Measurements from ENCODE around the gene MTARC2. TPM values are rescaled to one million over a fixed set of nuclear protein-coding genes. Genes with fewer than 3 reads are reported as not detected.
A peak's percentile ranks its signal among the peaks of the same experiment; 100 is the strongest.
"Not testable (repeated sequence)": the region's sequence is repeated elsewhere in the genome, so short reads cannot be mapped to it uniquely, and the experiment has no call there.

Gene MTARC2
- total RNA-seq: 27.4 TPM
- long read RNA-seq, transcript MARC2-202 (8 exons, 2,134 nt): major isoform, 7 of 11 reads
- long read RNA-seq, partial matches to known transcripts: 0 of 11 reads
- long read RNA-seq, other reads (novel, unspliced or antisense): 4 of 11 reads

DNA sequence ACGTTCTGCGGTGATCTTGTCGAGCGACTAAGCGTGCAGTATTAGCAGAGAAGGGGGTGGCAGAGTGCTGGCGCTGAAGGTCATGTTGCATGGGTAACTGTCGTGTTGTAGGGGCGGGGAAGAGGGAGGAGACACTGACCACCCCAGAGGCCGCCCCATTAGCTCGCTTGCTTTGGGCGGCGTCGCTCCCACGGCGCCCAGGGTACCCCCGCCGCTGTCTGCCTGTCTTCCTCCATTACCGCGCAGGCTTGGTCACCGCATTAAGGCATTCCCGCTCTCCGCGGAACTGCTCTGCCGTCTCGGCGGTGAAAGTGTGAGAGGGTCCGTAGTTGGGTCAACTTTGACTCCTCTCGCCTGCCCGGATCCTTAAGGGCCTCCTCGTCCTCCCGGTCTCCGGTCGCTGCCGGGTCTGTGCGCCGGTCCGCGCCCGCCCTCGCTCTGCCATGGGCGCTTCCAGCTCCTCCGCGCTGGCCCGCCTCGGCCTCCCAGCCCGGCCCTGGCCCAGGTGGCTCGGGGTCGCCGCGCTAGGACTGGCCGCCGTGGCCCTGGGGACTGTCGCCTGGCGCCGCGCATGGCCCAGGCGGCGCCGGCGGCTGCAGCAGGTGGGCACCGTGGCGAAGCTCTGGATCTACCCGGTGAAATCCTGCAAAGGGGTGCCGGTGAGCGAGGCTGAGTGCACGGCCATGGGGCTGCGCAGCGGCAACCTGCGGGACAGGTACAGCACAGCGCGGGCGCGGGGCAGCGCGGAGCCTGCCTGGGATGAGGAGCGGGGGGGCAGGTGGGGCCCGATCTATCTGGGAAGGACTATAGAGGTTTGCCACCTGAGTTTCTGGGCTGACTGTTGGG, at the start of gene MTARC2:
MTARC2 (plus strand) TSS at position 234 of the 846 bp plus-strand sequence; CDS start at position 444, 210 bp downstream.
- DNase-seq (ENCODE audit: missing footprints): peak; percentile 90
- peak; percentile 98 for ATAC-seq
- intact Hi-C loops (cut with DNase I): loop anchor here (5.0 to 10.0 kb wide), 2 partner anchors 39 to 224 kb away; partner anchors contain the start of genes MARK1 and MTARC1

DNA sequence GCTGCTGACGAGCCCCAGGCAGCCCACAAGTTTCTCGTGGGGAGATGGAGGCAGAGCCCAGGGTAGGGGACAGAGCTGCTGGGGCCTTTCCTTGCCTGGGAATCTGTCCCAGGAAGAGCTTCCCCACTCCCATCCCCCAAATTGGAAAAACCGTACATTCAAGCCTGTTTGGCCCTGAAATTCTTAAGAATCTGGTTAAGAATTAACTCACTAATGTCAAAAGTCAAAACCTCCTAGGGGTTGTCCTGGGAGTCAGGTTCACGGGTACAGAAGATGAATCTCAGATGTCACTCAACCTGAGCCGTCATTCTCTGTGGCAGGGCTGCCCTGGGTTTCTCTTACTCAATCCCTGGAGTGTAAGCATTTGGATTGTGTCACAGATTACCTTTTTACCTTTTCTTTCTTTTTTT, 49.5 kb upstream of the MTARC2 start:
- intact Hi-C loops (cut with DNase I): no loop called here
- ATAC-seq (no peak), DNase-seq (ENCODE audit: missing footprints) (no peak)

DNA sequence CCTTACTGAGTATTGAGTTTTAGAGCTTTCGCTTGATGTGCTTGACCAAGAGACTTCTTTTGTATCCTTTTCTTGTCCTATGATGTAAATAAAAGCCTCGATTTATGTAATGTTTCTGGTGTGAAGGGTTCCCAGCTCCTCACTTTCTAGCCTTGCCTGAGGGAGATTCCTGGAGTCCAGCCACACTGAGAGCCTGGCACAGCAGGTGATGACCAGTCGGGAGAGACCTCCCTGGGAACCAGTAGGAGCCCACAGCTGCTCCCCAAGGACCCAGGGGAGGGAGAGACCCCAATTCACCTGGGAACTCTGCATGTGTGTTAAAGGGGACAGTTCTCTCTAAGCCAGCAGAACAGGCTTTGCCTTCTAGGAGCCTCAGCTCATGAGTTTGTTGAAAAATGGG, 49.1 kb upstream of the MTARC2 start:
- ATAC-seq (no peak), DNase-seq (ENCODE audit: missing footprints) (no peak)
- intact Hi-C loops (cut with DNase I): no loop called here

DNA sequence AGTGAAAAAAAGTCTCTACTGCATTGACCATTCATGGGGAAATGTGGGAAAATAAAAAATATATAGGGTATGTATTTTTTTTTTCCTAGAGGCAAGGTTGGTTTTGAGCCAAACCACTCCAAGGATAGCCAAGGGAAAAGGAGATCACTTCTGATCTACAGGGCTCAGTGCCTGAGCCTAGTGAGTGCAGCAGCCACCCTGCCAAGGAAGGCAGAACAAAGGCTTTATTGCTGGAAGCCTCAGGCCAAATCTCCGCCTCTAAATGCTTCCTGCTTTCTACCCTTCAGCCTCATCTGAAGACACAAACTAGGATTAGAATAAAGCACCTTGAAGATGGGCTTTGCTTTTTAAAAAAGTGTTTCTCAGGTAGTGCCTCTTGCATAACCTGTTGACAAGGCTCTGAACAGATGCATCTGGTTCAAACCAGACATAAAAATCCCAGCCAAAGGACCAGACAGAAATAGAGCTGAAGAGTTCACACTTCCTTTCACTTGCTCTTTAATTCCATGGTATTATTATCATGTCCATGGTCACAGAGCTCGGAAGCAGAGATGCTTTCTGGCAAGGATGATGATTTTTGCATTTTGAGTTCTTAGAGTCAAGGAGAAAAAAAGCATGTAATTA, 47.5 kb upstream of the MTARC2 start:
- ATAC-seq (no peak), DNase-seq (ENCODE audit: missing footprints) (no peak)
- intact Hi-C loops (cut with DNase I): no loop called here

DNA sequence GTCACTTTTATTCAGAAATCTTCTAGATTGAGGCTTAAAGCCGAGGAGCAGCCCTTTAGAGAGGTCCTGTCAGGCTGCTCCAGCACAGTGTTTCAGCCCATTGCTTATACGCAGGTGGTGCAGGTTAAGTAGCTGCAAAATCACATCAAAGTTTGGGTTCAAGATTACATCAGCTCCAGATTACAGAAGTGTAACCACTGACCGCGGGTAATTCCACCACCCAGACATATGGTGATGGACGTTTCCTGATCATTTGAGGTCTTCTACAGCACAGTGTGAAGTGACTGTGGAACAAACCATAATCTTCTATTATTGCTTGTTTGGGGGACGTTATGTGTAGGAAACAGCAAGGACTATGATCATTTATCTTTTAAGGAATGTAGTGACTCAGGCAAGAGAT, 46.1 kb upstream of the MTARC2 start:
- DNase-seq (ENCODE audit: missing footprints) (no peak), ATAC-seq (no peak)
- intact Hi-C loops (cut with DNase I): no loop called here

DNA sequence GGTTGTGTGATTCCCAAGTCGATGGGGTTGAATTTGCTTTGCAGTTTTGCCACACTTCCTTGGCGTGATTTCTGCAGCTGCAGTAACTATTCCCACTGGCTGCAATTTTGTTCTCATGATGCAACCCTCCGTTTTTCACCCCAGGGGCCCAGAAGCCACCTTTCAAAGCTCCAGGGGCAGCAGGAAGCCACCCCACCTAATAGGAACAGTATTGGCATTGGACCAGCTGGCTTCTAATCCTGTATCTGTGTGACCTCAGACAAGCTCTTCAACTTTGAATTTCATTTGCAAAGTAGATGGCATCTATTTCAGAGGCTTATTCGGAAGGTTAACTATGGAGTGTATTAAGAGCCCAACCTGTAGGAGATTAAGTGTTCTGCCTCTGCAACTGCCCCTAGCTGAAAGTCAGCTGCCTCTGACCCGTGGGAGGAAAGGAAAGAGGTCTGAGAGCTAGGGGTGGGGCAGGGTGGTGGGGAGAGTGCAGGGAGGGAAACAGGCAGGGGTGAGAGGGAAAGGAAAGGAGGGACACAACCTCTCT, 45.3 kb upstream of the MTARC2 start:
- ATAC-seq (no peak), DNase-seq (ENCODE audit: missing footprints) (no peak)
- intact Hi-C loops (cut with DNase I): no loop called here

DNA sequence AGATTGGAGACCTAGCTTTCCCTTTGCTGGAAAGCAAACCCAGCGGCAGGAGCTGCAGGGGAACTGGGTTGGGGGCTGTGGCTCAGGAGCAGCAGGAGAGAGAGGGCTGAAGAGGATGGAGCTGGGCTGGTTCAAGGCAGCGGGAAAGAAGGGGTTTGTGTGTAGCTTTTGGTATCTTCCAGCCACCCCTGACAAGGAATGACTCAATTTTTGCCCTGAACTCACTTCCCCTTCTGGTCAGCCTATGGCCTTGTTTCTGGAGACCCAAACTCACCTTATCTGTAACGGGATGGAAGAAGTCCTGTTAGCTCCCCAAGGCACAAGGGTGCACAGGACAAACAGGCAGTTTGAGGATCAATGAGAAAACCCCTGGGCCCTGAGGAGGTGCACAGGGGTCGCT, 44.8 kb upstream of the MTARC2 start:
- DNase-seq (ENCODE audit: missing footprints): no peak
- intact Hi-C loops (cut with DNase I): no loop called here
- no peak for ATAC-seq

DNA sequence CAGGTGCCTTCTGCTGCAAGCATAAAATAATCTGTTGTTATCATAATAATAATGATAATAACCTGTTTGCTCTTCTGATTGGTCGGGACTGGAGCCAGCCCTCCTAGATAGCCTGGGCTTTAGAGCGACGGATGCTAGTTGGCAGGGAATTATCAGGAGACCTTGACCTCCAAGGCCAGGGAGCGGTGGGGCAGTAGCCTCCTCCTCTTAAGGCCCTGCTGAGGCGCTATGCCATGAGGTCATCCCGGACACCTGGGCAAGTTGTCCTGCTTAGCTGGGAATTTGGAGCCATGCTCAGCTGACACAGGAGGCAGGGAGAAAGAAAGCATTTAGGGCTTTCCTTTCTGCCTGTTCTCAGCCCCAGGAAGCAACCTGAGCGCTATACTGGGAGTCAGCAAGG, 42.3 kb upstream of the MTARC2 start:
- DNase-seq (ENCODE audit: missing footprints): no peak
- no peak for ATAC-seq
- intact Hi-C loops (cut with DNase I): no loop called here

DNA sequence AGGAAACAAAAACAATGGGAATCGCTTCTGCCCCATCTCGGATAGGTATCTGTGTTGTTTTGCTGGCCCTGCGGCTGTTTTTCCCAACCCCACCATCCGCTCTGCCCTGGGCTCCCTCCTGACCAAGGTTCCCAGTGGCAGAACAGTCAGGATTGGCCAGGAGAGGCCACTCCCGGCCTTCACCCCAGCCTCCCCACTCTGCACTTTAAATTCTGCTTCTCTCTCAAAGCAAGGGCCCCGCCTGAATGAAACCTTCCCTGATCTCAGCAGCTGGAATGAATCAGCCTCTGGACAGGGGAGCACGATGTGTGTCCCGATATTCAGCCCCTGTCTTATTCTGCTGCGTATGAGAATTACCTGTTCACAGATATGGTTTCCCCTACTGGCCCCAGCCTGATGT, 41.6 kb upstream of the MTARC2 start:
- ATAC-seq (no peak), DNase-seq (ENCODE audit: missing footprints) (no peak)
- intact Hi-C loops (cut with DNase I): no loop called here

DNA sequence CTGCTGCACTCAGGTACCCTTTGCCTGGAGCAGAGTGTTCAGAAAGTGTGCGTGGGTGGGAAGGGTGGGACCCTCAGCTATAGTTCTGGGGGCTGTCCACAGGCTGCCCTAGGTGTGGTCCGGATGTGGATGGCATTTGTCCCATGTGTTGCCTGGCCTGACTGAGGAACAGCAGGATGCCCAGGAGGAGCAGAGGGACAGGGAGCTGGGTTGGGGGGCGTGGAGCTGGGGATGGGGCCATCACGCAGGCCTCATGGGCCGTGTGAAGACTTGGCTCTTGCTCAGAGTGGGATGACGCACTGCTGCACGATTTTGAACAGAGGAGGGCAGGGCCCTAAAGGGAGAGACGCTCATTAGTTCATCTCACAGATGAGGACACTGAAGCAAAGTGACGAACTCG, 41.0 kb upstream of the MTARC2 start:
- intact Hi-C loops (cut with DNase I): no loop called here
- DNase-seq (ENCODE audit: missing footprints) (no peak), ATAC-seq (no peak)

DNA sequence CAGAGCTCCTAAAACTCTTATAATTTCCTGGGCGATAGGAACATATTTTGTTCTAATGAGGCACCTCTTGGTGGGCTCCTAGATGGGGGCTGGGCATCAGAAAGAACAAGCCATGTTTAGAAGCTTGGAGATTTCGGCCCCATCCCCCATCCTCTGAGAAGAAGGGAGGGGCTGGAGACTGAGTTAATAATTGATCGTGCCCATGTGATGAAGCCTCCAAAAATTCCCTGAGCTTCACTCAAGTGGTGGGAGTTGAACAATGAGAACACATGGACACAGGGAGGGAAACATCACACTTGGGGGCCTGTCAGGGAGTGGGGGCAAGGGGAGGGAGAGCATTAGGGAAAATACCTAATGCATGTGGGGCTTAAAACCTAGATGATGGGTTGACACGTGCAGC, 39.9 kb upstream of the MTARC2 start:
- intact Hi-C loops (cut with DNase I): no loop called here
- no peak for ATAC-seq
- no peak for DNase-seq (ENCODE audit: missing footprints)

DNA sequence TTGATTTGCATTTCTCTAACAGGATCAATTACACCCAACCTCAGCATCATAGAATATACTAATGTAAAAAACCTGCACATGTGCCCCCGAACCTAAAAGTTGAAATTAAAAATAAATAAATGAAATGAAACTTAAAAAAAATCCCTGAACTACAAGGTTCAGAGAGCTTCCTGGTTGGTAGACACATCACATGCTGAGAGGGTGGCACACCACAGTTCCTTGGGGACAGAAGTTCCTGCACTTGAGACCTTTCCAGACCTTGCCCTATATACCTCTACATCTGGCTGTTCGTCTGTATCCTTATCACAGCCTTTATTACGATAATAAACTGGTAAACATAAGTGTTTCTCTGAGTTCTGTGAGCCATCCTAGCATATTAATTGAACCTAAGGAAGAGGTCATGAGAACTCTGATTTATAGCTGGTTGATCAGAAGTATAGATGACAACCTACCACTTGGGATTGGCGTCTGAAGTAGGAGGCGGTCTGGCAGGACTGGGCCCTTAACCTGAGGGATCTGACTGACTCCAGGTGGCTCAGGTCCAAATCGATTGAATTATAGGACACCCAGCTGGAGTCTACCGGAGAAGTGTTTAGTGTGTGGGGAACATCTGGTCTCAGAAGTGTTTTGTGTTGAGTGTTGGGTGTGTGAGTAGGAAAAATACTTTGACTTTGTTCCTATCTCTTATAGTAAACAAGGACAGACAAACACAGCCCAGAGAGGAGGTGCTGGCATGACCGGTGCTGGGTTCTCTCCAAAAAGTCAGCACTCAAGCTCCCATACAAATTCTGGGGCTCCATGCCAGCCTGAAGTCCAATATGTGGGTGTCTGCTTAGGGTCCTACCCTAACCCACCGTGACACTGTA, 39.0 kb upstream of the MTARC2 start:
- intact Hi-C loops (cut with DNase I): no loop called here
- DNase-seq (ENCODE audit: missing footprints) (no peak), ATAC-seq (peak; percentile 68)

DNA sequence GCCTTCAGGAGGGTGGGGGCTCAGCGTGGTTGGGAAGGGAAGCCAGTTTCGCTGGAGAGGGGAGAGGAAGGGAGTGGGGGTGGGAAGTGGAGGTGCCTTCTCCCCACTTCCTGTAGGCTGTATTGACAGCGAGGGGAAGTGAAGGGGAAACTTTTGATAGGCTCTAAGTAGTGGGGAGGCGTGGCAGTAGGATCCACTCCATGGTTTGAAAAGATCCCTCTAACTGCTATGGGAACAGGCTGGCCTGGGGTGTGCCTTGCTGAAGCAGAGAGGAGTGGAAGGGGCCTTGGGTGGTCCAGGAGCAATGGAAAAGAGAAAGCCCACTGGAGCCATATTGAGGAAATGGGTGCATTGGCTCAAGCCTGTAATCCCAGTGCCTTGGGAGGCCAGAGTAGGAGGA, 37.8 kb upstream of the MTARC2 start:
- intact Hi-C loops (cut with DNase I): no loop called here
- DNase-seq (ENCODE audit: missing footprints) (no peak), ATAC-seq (no peak)

DNA sequence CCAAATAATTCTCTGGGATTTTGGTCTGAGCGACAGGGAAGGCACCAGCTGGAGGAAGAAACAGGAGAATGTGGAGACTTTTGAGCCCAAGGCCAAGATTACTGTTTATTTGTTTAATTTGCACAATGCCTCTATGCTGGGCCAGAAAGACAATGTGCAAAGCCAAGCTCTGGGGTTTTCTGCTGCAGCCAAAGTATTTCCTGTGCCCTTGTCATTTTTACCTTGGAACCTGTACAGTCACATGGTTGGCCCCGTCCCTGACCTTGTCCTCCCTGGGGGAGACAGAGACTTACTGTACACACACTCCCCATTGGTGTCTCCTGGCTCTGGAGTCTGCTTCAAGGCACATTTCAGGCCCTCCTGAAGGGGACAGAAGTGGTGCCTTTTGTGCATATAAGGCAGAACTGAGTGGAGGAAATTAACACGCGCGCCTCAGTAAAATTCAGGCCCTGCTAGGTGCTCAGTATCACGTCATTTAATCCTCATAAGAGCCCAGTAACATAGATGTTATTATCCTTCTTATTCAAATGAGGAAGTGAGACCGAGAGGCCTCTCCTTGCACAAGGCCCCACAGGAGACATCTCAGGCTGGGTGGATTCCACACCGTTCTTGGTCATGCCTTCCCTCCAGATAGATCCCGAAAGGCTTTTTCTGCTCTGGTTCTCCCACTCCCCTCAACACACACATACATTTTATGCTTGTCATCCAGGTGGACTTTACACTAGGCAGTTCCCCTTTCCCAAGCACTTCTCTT, 36.9 kb upstream of the MTARC2 start:
- intact Hi-C loops (cut with DNase I): no loop called here
- no peak for DNase-seq (ENCODE audit: missing footprints)
- peak; percentile 26 for ATAC-seq

DNA sequence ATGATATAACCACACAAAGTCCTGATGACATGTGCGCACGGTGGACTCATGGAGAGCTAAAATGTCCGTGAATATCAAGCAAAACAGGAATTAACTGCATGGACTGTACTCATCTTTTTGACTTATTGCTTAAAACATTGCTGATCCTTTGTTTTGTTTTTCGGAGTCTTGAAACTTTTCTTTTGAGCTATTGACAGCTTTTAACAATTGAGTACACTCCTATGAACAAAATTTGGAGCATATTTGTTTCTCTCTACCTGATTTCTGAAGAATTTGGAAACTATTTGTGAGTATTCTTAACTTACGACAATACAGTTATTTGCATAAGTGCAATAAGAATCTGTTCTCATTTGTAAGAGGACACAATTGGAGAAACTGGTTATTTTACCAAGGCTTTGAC, 32.1 kb upstream of the MTARC2 start:
- intact Hi-C loops (cut with DNase I); ATAC-seq; DNase-seq (ENCODE audit: missing footprints): not testable (repeated sequence)

DNA sequence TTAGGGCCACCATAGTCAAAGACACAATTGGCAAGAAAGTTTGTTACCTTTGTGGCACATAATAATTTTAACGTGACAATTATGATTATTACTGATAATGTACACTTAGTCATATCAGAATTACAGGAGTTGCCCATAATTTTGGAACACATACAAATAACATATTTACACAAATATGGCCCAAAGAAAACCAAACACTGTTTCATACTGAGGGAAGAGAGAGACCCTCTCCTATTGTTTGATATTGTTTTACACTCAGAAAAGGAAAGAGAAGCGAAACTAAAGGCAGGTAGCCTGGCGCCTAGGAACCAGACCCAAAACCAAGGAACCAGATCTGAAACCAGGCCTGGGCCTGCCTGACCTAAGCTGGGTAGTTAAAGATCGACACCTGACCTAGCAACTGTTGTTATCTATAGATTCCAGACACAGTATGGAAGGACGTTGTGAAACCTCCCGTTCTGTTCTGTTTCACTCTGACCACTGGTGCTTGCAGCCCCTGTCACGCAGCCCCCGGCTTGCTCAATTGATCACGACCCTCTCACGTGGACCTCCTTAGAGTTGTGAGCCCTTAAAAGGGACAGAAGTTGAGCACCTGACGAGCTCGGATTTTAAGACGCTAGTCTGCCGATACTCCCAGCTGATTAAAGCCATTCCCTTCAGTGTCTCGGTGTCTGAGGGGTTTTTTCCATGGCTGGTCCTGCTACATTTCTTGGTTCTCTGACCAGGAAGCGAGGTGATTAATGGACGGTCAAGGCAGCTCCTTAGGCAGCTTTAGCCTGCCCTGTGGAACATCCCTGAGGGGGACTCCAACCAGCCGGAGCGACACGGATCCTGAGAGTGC, 30.1 kb upstream of the MTARC2 start:
- ATAC-seq: no peak
- DNase-seq (ENCODE audit: missing footprints): no peak
- intact Hi-C loops (cut with DNase I): no loop called here

DNA sequence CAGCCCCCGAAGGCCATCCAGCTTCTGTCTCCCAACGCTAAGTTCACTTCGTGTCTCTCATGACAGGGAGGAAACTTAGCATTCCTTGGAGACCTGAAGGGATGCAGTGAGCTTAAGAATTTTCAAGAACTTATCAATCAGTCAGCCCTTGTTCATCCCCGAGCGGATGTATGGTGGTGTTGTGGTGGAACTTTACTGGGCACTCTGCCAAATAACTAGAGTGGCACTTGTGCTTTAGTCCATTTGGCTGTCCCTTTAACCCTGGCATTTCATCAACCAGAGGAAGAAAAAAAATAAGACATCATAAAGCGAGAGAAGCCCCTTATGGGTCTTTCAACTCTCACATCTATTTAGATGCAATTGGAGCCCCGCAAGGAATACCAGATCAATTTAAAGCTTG, 26.9 kb upstream of the MTARC2 start:
- intact Hi-C loops (cut with DNase I); ATAC-seq: not testable (repeated sequence)

More for the DNA sequence above, 26.9 kb upstream of the MTARC2 start:
- not testable (repeated sequence) for DNase-seq (ENCODE audit: missing footprints)
